GM19193 (cell line): ENCODE data around the gene IDH3B.

ENCODE experiments used
- POLR2A ChIP-seq: IDR thresholded peaks from 4 replicates; pipeline ENCODE4 v1.6.1; 2011; ENCODE audit not compliant: insufficient read depth, insufficient read length; ENCODE audit errors: extremely low read depth

The IDH3B gene

DNA sequence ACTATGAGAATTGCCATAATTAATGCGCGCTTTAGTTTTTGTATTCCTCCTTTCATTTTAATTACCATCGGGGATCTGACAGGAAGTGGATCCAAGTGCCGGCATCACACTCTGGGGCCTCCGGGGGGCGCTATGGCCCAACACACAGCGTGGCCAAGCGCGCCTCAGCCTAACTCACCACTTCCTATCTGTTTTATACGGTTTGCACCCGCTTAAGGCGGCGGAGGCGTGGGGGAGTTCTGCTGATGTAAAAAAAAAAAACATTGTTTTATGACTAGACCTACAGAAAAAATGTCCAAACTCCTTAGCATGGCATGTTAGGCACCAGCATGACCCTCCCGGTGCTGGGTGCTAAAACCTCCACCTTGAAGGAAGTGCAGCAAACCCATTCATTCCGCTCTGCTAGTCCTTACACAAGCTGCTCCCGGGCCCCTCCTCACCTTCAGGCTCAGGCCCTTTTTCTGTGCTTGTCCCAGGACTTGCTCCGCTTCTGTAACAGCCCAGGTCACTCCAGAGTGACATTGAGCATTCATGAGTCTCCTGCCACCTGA is 24.1 kb upstream of the IDH3B start:
- no peak for TF ChIP-seq POLR2A

- no peak for TF ChIP-seq POLR2A
These were observed 23.5 kb upstream of the IDH3B start for GRCh38 chr20:2687514-2687913.

GRCh38 chr20:2680046-2680445 is 16.0 kb upstream of the IDH3B start:
- TF ChIP-seq POLR2A = no peak

GRCh38 chr20:2673453-2673852 is 9.4 kb upstream of the IDH3B start:
- no peak for TF ChIP-seq POLR2A

DNA sequence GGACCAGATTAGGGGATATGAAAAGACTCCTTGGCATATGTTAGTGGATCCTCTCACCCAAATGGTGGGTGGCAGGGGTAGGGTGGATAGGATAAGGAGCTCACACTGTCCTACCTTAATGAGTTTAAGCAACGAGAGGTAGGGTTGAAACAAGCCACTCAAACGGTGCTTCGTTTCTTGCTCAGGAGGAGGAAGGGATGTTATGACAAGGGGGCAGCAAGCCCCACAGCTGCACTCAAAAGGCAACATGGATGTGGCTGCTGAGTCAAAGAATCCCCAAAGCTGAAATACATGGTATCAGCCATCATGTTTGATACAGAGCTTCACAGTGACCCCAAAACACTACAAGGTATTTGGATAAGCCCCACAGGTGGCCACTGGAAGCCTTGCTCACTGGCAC is 8.4 kb upstream of the IDH3B start:
- TF ChIP-seq POLR2A = no peak

GRCh38 chr20:2671977-2672376 is 8.0 kb upstream of the IDH3B start:
- TF ChIP-seq POLR2A = no peak

DNA sequence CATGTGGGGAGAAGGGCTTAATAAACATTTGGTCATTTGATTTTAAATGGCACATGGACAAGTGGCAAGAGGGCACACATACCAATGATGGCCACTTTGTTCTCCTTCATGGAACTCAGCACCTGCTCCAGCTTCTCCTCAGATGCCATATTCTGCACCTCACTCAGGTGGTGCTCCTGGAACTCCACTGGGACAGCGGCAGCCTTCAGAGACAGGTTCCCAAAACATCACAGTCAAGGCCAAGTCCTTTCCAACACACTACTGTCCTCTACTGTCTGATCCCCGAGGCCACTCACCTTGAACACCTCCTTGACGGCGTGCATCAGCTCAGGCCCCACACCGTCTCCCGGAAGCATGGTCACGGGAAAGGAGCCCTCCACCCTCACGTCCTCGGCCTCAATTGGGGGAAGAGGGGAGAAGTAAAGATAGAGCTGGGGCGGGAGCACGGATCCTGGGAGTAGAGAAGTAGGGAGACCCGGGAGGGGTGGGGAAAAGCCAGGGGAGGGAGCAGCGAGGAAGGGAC is 591 bp downstream of the IDH3B start:
- no peak for TF ChIP-seq POLR2A

DNA sequence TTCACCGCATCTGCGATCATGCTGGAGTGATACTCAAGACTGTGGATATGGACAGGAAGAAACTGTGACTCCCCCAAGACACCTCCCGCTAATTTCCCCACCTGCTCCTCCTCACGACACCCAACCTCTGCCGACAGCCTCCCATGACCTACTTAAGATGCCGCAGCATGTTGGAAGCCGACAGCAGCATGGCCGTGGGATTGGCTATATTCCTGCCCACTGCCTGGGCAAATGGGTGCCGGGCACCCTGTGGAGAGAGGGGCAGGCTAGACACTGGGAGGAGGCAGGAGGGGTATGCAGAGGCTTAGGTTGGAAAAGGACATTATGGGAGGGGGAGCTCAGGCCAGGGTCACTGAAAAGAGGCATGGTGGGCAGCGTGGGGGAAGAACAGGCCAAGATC is 4.5 kb downstream of the IDH3B start:
- TF ChIP-seq POLR2A = no peak

DNA sequence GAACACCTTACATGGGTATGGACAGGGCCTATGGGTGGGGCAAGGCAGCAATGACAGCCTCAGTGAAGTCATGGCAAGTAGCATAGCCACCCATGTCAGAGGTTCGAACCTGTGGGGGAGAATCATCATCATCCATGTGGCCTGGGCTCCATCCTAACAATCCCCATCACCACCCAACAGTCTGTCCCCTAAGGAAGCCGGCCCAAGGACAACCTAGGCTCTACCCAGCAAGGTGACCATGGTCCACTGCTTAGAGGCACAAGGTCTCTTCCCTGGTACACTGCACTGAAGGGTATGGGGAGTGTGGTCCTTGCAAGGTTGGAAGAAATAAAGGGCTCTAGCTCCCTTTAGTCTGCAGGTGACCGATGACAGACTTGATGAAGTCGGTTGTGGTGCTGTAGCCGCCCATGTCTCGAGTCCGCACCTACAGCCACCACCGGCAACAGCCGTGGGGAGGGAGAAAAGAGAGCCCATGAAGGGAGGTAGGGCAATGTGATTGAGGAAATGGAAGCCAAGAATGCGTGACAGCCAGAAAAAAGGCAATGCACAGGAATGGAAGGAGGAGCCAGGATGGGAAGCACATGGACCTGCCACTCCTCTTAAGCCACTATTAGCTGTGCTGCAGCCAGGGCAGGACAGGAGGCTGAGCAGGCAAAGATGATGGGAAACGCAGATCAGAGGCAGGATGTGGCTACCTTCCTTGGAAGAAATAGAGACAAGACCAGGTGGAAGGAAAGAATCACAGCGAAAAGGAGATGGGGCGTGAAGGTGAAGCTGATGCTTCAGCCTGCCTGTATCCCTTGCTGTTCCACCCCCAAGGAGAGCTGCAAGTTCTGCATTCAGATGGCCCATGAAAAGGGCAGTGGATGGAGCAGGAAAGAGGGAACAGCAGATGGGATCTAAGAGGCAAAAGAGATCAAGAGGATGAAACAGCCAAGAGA is 5.3 kb downstream of the IDH3B start:
- TF ChIP-seq POLR2A = peak; percentile 31

DNA sequence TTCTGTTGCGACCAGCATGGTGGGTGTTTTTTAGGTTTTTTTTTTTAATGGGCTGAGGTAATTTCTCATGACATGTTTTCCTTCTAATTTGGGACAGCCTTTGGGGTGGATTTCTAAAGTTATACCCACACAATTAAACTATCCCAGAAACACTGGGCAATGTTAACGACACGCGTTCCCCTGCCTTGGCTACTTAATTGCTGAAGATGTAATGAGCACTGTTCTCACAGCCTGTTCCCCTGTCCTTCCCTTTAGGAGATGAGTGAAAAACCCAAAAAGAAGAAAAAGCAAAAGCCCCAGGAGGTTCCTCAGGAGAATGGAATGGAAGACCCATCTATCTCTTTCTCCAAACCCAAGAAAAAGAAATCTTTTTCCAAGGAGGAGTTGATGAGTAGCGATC is 6.3 kb downstream of the IDH3B start:
- no peak for TF ChIP-seq POLR2A

DNA sequence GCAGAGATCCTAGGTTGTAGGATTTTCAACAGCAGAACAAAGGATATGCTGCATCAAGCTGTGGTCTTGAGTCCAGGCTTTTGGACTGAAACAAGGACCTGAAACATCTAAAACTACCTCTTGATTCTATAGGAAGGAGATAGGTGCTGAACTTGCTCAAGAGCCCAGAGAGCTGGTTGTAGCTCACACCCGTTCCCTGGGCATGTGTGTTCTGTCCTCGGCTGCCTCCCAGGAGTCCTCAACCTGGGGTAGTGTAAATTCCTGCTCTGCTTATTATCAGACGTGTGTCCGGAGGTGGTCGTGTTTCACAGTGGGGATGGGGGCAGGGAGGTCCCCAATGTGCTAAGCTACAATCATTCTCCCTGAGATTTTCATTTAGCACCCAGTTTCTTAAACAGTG is 6.8 kb downstream of the IDH3B start:
- TF ChIP-seq POLR2A = peak; percentile 41

DNA sequence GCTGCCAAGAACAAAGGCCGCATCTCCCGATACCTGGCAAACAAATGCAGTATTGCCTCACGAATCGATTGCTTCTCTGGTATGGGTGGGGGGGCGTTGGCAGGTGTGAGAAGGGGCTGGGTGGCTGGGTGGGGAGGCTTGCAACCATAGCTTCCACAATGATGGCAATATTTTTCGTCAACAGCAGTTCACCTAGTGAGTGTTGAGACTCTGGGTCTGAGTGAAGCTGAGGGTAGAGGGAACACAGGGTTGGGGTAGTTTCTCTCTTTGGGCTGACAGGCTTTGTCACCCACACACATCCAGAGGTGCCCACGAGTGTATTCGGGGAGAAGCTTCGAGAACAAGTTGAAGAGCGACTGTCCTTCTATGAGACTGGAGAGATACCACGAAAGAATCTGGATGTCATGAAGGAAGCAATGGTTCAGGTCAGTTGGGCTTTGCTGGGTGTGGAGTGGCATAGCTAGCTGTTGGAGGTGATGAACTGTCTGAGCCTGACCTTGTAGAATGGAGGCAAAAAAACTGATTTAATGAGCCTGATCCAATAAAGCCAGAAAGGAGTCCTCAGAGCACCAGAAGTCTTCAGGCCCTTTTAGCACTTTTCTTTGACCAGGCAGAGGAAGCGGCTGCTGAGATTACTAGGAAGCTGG is 7.4 kb downstream of the IDH3B start:
- TF ChIP-seq POLR2A = no peak

DNA sequence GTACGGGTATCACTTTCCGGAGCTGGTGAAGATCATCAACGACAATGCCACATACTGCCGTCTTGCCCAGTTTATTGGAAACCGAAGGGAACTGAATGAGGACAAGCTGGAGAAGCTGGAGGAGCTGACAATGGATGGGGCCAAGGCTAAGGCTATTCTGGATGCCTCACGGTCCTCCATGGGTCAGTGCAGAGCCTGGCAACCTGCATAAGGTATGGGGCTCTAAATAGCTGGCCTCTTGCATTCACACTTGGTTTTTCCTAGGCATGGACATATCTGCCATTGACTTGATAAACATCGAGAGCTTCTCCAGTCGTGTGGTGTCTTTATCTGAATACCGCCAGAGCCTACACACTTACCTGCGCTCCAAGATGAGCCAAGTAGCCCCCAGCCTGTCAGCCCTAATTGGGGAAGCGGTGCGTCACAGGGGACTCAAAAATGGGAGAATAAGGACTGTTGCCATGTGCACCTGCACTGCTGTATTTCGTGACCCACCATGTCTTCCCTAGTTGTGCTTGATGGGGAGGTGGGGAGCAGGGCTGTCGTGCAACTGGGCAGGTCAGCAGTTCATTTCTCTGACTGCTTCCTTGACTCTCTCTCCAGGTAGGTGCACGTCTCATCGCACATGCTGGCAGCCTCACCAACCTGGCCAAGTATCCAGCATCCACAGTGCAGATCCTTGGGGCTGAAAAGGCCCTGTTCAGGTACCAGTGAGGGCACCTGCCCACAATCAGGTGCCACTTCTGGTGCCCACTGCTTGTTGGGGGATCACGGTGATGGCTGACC is 8.5 kb downstream of the IDH3B start:
- TF ChIP-seq POLR2A = no peak

- TF ChIP-seq POLR2A = no peak
These were observed 9.2 kb downstream of the IDH3B start for GRCh38 chr20:2654831-2655230.

- TF ChIP-seq POLR2A = no peak
These were observed 9.6 kb downstream of the IDH3B start for GRCh38 chr20:2654384-2654822.

DNA sequence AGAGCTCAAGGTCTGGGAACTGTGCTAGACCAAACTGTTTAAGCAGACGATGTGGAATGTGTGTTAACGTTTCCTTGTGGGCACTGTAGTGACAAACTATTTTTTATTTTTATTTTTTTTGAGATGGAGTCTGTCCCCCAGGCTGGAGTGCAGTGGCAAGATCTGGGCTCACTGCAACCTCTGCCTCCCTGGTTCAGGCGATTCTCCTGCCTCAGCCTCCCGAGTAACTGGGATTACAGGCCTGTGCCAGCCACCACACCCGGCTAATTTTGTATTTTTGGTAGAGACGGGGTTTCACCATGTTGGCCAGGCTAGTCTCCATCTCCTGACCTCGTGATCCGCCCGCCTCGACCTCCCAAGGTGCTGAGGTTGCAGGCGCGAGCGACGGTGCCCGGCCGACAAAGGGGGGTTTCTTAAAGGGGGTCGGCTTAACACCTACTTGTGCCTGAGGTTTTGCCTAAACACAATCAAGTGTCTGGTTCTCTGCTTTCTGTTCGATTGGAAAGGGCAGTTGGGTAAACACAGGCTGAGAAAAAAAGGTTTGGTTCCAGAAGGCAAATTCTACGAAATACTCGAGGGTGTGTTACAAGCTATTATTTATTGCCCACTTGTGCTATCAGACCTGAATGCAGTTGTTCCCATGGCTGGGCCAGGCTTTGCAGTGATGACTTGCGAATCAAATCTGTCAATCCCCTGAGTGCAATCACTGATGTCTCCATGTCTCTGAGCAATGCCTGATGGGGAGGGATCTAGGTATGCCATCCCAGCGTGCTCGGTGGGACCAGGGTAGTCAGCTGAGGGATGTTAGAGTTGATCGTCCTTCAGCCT is 10.2 kb downstream of the IDH3B start:
- no peak for TF ChIP-seq POLR2A
